ENCODE data around the gene ADAM10. TPM values are rescaled to one million over a fixed set of nuclear protein-coding genes. Genes with fewer than 3 reads are reported as not detected.

Gene ADAM10
- total and polyA plus RNA-seq, 8 donors, result 6.1 to 96.2 (median 32.2) TPM

- no peak for TF ChIP-seq CTCF (IDR thresholded peaks at IDR 0.05)
- Histone ChIP-seq H3K27me3 (no peaks in the 10 kb centered on the region), H3K36me3 (no peaks in the 10 kb centered on the region), H3K4me3 (no peak overlapping the region), H3K4me1 (peaks cover 0 to 4% (median 0%) of the 10 kb centered on the region in 3 donors), H3K27ac (no peak overlapping the region), H3K9me3 (no peaks in the 10 kb centered on the region)
- ATAC-seq (no peak), FAIRE-seq (no peak), DNase-seq (no peak)
- whole genome bisulfite sequencing, 2 donors, result 90 to 93% methylated on average over 10 of the region's 10 CpGs
- intact Hi-C loops (cut with DNase I), result no loop called here
These were observed 198.3 kb downstream of the ADAM10 start for GRCh38 chr15:58551084-58551763.

GRCh38 chr15:58549785-58550074, 199.8 kb downstream of the ADAM10 start:
- 93% methylated on average over 7 of the region's 7 CpGs for WGBS, 2 donors
- no peak overlapping the region for H3K27ac ChIP-seq

GRCh38 chr15:58549013-58549784, 200.3 kb downstream of the ADAM10 start:
- TF ChIP-seq CTCF (IDR thresholded peaks at IDR 0.05), result no peak
- WGBS, 2 donors, result 84 to 86% methylated on average over 12 of the region's 12 CpGs
- intact Hi-C loops (cut with DNase I), result no loop called here
- Histone ChIP-seq H3K4me3 (no peak overlapping the region), H3K27ac (no peak overlapping the region), H3K36me3 (no peaks in the 10 kb centered on the region), H3K9me3 (no peaks in the 10 kb centered on the region), H3K27me3 (no peaks in the 10 kb centered on the region), H3K4me1 (peaks cover 0 to 4% (median 0%) of the 10 kb centered on the region in 3 donors)
- FAIRE-seq (no peak), ATAC-seq (no peak), DNase-seq (no peak)

More at GRCh38 chr15:58549785-58550074, 199.8 kb downstream of the ADAM10 start:
- DNase-seq (no peak), ATAC-seq (no peak), FAIRE-seq (no peak)
- Histone ChIP-seq H3K4me1 (peaks cover 0 to 4% (median 0%) of the 10 kb centered on the region in 3 donors), H3K9me3 (no peaks in the 10 kb centered on the region), H3K4me3 (no peak overlapping the region), H3K36me3 (no peaks in the 10 kb centered on the region), H3K27me3 (no peaks in the 10 kb centered on the region)
- intact Hi-C loops (cut with DNase I), result no loop called here
- no peak for TF ChIP-seq CTCF (IDR thresholded peaks at IDR 0.05)

- no peak overlapping the region for H3K4me3 ChIP-seq
- H3K9me3 ChIP-seq, result no peaks in the 10 kb centered on the region
- FAIRE-seq (no peak), DNase-seq (no peak), ATAC-seq (no peak)
- no peak overlapping the region for H3K27ac ChIP-seq
- no peak for TF ChIP-seq CTCF (IDR thresholded peaks at IDR 0.05)
- intact Hi-C loops (cut with DNase I), result no loop called here
- no peaks in the 10 kb centered on the region for H3K27me3 ChIP-seq
- WGBS, 2 donors, result 88 to 89% methylated on average over 26 of the region's 26 CpGs
- H3K4me1 ChIP-seq, result peaks cover 0 to 4% (median 0%) of the 10 kb centered on the region in 3 donors
- no peaks in the 10 kb centered on the region for H3K36me3 ChIP-seq
These were observed 201.0 kb downstream of the ADAM10 start for GRCh38 chr15:58548308-58549012.

Measured in pancreas (tissue), 10 donors.